ENCODE measurements around the gene SLCO1B3. TPM values are rescaled to one million over a fixed set of nuclear protein-coding genes. Genes with fewer than 3 reads are reported as not detected.

The SLCO1B3 gene
- total RNA-seq, 1 donor from 2014 or later = 0.17 TPM

- peak; percentile 30 for DNase-seq (ENCODE audit: low spot score)
Observed at GRCh38 chr12:20883288-20883687, 72.8 kb downstream of the SLCO1B3 start.

GRCh38 chr12:20885116-20885515 is 74.6 kb downstream of the SLCO1B3 start:
- DNase-seq (ENCODE audit: low spot score) = no peak

GRCh38 chr12:20885552-20885951 is 75.0 kb downstream of the SLCO1B3 start:
- DNase-seq (ENCODE audit: low spot score) = no peak

GRCh38 chr12:20917269-20917668 is 106.8 kb downstream of the SLCO1B3 start:
- DNase-seq (ENCODE audit: low spot score) = no peak

- DNase-seq (ENCODE audit: low spot score) = no peak
Observed at GRCh38 chr12:20917819-20918218, 107.3 kb downstream of the SLCO1B3 start.

GRCh38 chr12:20931894-20932293 is 121.4 kb downstream of the SLCO1B3 start:
- no peak for DNase-seq (ENCODE audit: low spot score)

GRCh38 chr12:20946732-20947131 is 136.2 kb downstream of the SLCO1B3 start:
- DNase-seq (ENCODE audit: low spot score) = peak; percentile 20

- DNase-seq (ENCODE audit: low spot score) = no peak
Observed at GRCh38 chr12:20950248-20950647, 139.7 kb downstream of the SLCO1B3 start.

- DNase-seq (ENCODE audit: low spot score) = no peak
Observed at GRCh38 chr12:20963303-20963702, 152.8 kb downstream of the SLCO1B3 start.

GRCh38 chr12:20963762-20964161 is 153.3 kb downstream of the SLCO1B3 start:
- peak; percentile 12 for DNase-seq (ENCODE audit: low spot score)

Other genes with a start within 250 kb of the SLCO1B3 start
- gene SLCO1C1, start 115.4 kb upstream of the SLCO1B3 start, total RNA-seq = 0.09 TPM